Endothelial cell of umbilical vein (primary cell): ENCODE measurements around the gene LRRC28. TPM values are rescaled to one million over a fixed set of nuclear protein-coding genes. Genes with fewer than 3 reads are reported as not detected.
A peak's percentile ranks its signal among the peaks of the same experiment; 100 is the strongest.

ENCODE experiments used
- BruUV-seq: library from RNA; stranded (reverse); fragments of 400-500 nt; replicated peaks from 2 replicates; lab custom pipeline; 2021; lab: Mats Ljungman, UMichigan
- CTCF ChIA-PET: fragments of 300-600, 350-600 bp; sonication (Branson Sonifier 250); formaldehyde crosslinking; loops from one replicate; lab custom pipeline; 2021; ENCODE audit warnings: antibody characterized with exemption, inconsistent platforms; lab: Charles Lee
- POLR2A ChIA-PET: fragments of 300-600, 350-600 bp; sonication (Branson Sonifier 250); formaldehyde crosslinking; loops from one replicate; lab custom pipeline; 2021; ENCODE audit warnings: antibody characterized with exemption, inconsistent platforms; lab: Charles Lee
- DNase-seq: peaks from one replicate; pipeline ENCODE4 v3.0.0-alpha.2; 2011; ENCODE audit warnings: low read depth, low spot score
- FAIRE-seq: peaks from 2 replicates; lab custom pipeline; 2011; peaks lifted over from hg19 to GRCh38; lab: Jason Lieb, UNC
- H2AFZ ChIP-seq: 2 replicates; pipeline ENCODE4 v1.6.0; 2012; ENCODE audit warnings: low read depth, low read length, control low read depth, inconsistent platforms
- H3K27ac ChIP-seq: 2 replicates; pipeline ENCODE4 v1.5.1; 2011; ENCODE audit warnings: low read depth, mild to moderate bottlenecking, control low read depth, low read length, moderate library complexity; ENCODE audit not compliant: insufficient read depth
- H3K27me3 ChIP-seq, 2 experiments: 2 replicates each; pipeline versions ENCODE4 v1.6.0 to v1.6.1; 2011; ENCODE audit warnings: low read length in 2 of 2, mixed read lengths in 1 of 2; ENCODE audit not compliant: control insufficient read depth in 2 of 2, insufficient read depth in 2 of 2
- H3K36me3 ChIP-seq, 2 experiments: 2 replicates in 1 of 2; 3 replicates in 1 of 2; pipeline ENCODE4 v1.5.1; 2011; ENCODE audit warnings: low read length in 2 of 2, mild to moderate bottlenecking in 1 of 2, moderate library complexity in 1 of 2; ENCODE audit not compliant: control insufficient read depth in 2 of 2, insufficient read depth in 2 of 2; ENCODE audit errors: extremely low read depth in 1 of 2
- H3K4me1 ChIP-seq: 3 replicates; pipeline ENCODE4 v1.5.1; 2011; ENCODE audit warnings: mild to moderate bottlenecking, low read length; ENCODE audit not compliant: control insufficient read depth, insufficient read depth; ENCODE audit errors: extremely low read depth
- H3K4me2 ChIP-seq: 2 replicates; pipeline ENCODE4 v1.6.1; 2011; ENCODE audit warnings: low read length, control low read depth, mixed read lengths; ENCODE audit not compliant: insufficient read depth
- H3K4me3 ChIP-seq, 3 experiments: fragments of 200-600 bp in 1 of 3; sonication (generic), shearing (Covaris generic) in 1 of 3; replicated peaks in 1 of 3; 2 replicates each; pipeline ENCODE4 v1.5.1; 2011 to 2016; ENCODE audit warnings: control low read depth in 3 of 3, low read length in 3 of 3, mild to moderate bottlenecking in 2 of 3, inconsistent platforms in 1 of 3, low read depth in 1 of 3, moderate library complexity in 1 of 3; ENCODE audit not compliant: insufficient read depth in 1 of 3
- H3K79me2 ChIP-seq: 2 replicates; pipeline ENCODE4 v1.6.0; 2012; ENCODE audit warnings: low read length, inconsistent platforms; ENCODE audit not compliant: control insufficient read depth, insufficient read depth
- H3K9ac ChIP-seq: replicated peaks from 2 replicates; pipeline ENCODE3; 2011; ENCODE audit warnings: low read length, control low read depth; ENCODE audit not compliant: insufficient read depth; ENCODE audit errors: extremely low read depth
- H3K9me1 ChIP-seq: replicated peaks from 3 replicates; pipeline ENCODE4 v1.6.0; 2011; ENCODE audit warnings: mild to moderate bottlenecking, low read length; ENCODE audit not compliant: control insufficient read depth, insufficient read depth; ENCODE audit errors: extremely low read depth
- H3K9me3 ChIP-seq: replicated peaks from 2 replicates; pipeline ENCODE4 v1.5.1; 2012; ENCODE audit warnings: low read length, inconsistent platforms; ENCODE audit not compliant: control insufficient read depth, insufficient read depth
- H4K20me1 ChIP-seq: replicated peaks from 2 replicates; pipeline ENCODE3; 2011; ENCODE audit warnings: mild to moderate bottlenecking, low read length; ENCODE audit not compliant: control insufficient read depth, insufficient read depth; ENCODE audit errors: extremely low read depth
- EZH2 ChIP-seq: IDR thresholded peaks from 2 replicates; pipeline ENCODE4 v1.6.1; 2012; ENCODE audit warnings: borderline replicate concordance, low read depth, mild to moderate bottlenecking, moderate library complexity, low read length, inconsistent platforms; ENCODE audit not compliant: severe bottlenecking
- GATA2 ChIP-seq: IDR thresholded peaks from 2 replicates; pipeline ENCODE4 v1.7.0; 2011; ENCODE audit warnings: low read depth, mild to moderate bottlenecking, moderate library complexity, mixed read lengths, low read length; ENCODE audit not compliant: insufficient read length, insufficient read depth
- JUN ChIP-seq: IDR thresholded peaks from 2 replicates; pipeline ENCODE4 v1.6.1; 2011; ENCODE audit warnings: borderline replicate concordance, low read depth; ENCODE audit not compliant: insufficient read length, insufficient read depth
- MYC ChIP-seq: IDR thresholded peaks from one replicate; pipeline ENCODE4 v1.6.1; 2011; ENCODE audit warnings: mild to moderate bottlenecking, low read depth, low read length
- POLR2A ChIP-seq: IDR thresholded peaks from 2 replicates; pipeline ENCODE4 v1.6.1; 2012; ENCODE audit warnings: low read depth, mild to moderate bottlenecking, control low read depth, low read length
- POLR2AphosphoS5 ChIP-seq: IDR thresholded peaks from 2 replicates; pipeline ENCODE4 v1.6.1; 2012; ENCODE audit warnings: low read depth, mild to moderate bottlenecking, control low read depth, low read length, moderate library complexity; ENCODE audit not compliant: insufficient read depth
- dilution Hi-C: fragments of 300-500 bp; cut with MboI; formaldehyde crosslinking; loops from one replicate; pipeline ENCODE4 v1.15.0; 2019; ENCODE audit warnings: low sequenced_read_pairs; ENCODE audit not compliant: extremely low pct_ligation_motif_present
- intact Hi-C: fragments of 100-400 bp; cut with micrococcal nuclease; formaldehyde crosslinking; loops from one replicate; pipeline ENCODE4 v1.10.0; 2022
- polyA plus RNA-seq, 4 experiments: library from polyadenylated mRNA; depleted of rRNA in 3 of 4; stranded (reverse) in 3 of 4; unstranded in 1 of 4; fragments of >200 nt; gene quantifications; 2 replicates each; pipeline versions ENCODE4 v1.2.1 to v1.2.3, GENCODE V29; 2011 to 2012; ENCODE audit warnings: missing spikeins in 1 of 4
- total RNA-seq: library from RNA; stranded (reverse); gene quantifications from 2 replicates; pipeline ENCODE4 v1.2.3, GENCODE V29; 2021
- TF ChIP-seq, protein P1 (sequence below): IDR thresholded peaks from 2 replicates; pipeline ENCODE4 v1.6.1; 2011; ENCODE audit not compliant: insufficient read depth, insufficient read length

LRRC28 gene
- total and polyA plus RNA-seq, 2 donors (not counting 3 experiments of a cell fraction or from before 2014, with no cell fraction given), result 19.6 to 26.7 TPM

GRCh38 chr15:99344639-99345038 is 93.4 kb downstream of the LRRC28 start:
- H3K9me1 ChIP-seq, result no peaks in the 10 kb centered on the region
- no peak for FAIRE-seq

GRCh38 chr15:99345242-99345641 is 94.0 kb downstream of the LRRC28 start:
- DNase-seq (no peak), FAIRE-seq (no peak)
- no peak overlapping the region for H3K27ac ChIP-seq
- no peaks in the 10 kb centered on the region for H4K20me1 ChIP-seq
- no peaks in the 10 kb centered on the region for H3K9me3 ChIP-seq
- intact Hi-C loops, result loop anchor here (2.0 to 10.0 kb wide), 2 partner anchors 220 to 240 kb away; partner anchors contain the start of genes MEF2A and SYNM
- H3K9ac ChIP-seq, result no peak overlapping the region
- dilution Hi-C loops, result no loop called here
- H3K4me2 ChIP-seq, result no peak overlapping the region
- no peaks in the 10 kb centered on the region for H3K79me2 ChIP-seq
- no TSS peak for BruUV-seq
- no peak for TF ChIP-seq POLR2AphosphoS5
- peaks cover 14% of the 10 kb centered on the region for H3K4me1 ChIP-seq
- no peak overlapping the region for H2AFZ ChIP-seq
- H3K9me1 ChIP-seq, result no peaks in the 10 kb centered on the region
- ChIA-PET POLR2A (no interaction called here), CTCF (no interaction called here)
- H3K4me3 ChIP-seq, result no peak overlapping the region
- H3K27me3 ChIP-seq, result no peaks in the 10 kb centered on the region
- H3K36me3 ChIP-seq, result no peaks in the 10 kb centered on the region

More at GRCh38 chr15:99344639-99345038, 93.4 kb downstream of the LRRC28 start:
- dilution Hi-C loops (no loop called here), intact Hi-C loops (loop anchor here (1.0 to 10.0 kb wide), 7 partner anchors 57 to 413 kb away; partner anchors contain the start of genes MEF2A and SYNM)
- peak overlapping the region; percentile 37 for H3K4me2 ChIP-seq
- ChIA-PET POLR2A (no interaction called here), CTCF (interaction anchor here (0.7 to 6.6 kb wide), 17 partner anchors 11 to 385 kb away, joined by 3 to 103 read pairs (median 4); no protein-coding TSS in a partner anchor)
- H3K79me2 ChIP-seq, result no peaks in the 10 kb centered on the region
- H4K20me1 ChIP-seq, result no peaks in the 10 kb centered on the region
- H3K9me3 ChIP-seq, result no peaks in the 10 kb centered on the region
- H3K4me1 ChIP-seq, result peaks cover 14% of the 10 kb centered on the region
- TF ChIP-seq GATA2 (no peak), MYC (no peak), JUN (no peak), EZH2 (no peak), POLR2A (no peak)
- TF ChIP-seq, protein P1, sequence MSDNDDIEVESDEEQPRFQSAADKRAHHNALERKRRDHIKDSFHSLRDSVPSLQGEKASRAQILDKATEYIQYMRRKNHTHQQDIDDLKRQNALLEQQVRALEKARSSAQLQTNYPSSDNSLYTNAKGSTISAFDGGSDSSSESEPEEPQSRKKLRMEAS, result no peak
- H3K4me3 ChIP-seq, result no peak overlapping the region
- H3K27ac ChIP-seq, result peak overlapping the region; percentile 13
- BruUV-seq, result no TSS peak
- H2AFZ ChIP-seq, result no peak overlapping the region
- H3K27me3 ChIP-seq, result no peaks in the 10 kb centered on the region
- no peak for DNase-seq
- no peak overlapping the region for H3K9ac ChIP-seq
- H3K36me3 ChIP-seq, result no peaks in the 10 kb centered on the region
